ENCODE measurements around the gene LAMTOR2. TPM values are rescaled to one million over a fixed set of nuclear protein-coding genes. Genes with fewer than 3 reads are reported as not detected.

LAMTOR2 gene
- total and polyA plus RNA-seq, 10 of the 15 experiments (the other 5 are each of a cell fraction or from before 2014, with no cell fraction given), result 71.9 to 264 (median 97.0) TPM

DNA sequence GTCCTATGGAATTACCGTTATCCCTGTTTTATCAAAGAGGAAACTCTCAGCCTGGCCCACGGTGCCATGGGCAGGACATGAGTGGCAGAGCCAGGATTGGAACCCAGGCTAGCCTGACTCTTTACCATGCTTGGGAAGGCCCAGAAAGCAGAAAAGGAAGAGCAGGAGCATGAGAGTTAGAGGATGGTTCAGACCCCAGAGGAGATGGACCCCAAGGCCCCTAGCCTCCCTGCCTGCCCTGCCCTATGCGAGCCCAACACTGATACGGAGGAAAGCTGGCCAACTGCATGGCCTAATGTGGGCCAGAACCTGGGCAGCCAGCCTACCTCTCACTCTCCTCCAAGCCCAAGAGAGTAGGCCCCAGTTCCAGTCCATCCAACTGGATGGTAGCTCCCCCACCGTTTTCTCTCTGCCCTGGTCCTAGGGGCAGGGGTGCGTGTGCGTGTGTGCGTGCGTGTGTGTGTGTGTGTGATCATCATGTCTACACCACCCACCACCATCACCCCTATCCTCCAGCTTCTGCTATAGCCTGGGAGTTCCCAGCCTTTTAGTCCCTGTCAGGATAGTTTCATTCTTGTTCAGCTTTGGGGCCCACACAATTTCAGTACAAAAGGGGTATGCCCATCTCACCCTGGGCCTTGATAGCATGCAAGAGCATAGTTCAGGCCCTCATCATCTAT, 43.1 kb downstream of the LAMTOR2 start:
- Histone ChIP-seq H3K79me2 (ENCODE audit: control insufficient read depth, insufficient read depth, low read length) (peaks cover 2% of the 10 kb centered on the region; the same call in 1 of the 2 replicates), H4K20me1 (ENCODE audit: control insufficient read depth, insufficient read depth) (no peaks in the 10 kb centered on the region), H3K4me3 (no peak overlapping the region), H3K4me2 (ENCODE audit: control insufficient read depth, insufficient read depth) (peak overlapping the region; percentile 74), H3K27ac (ENCODE audit: control insufficient read depth, insufficient read depth) (peak overlapping the region; percentile 79), H3K36me3 (ENCODE audit: control insufficient read depth in 2 of 2, insufficient read depth in 2 of 2, low read length in 1 of 2) (no peaks in the 10 kb centered on the region), H3K4me1 (ENCODE audit: control insufficient read depth, insufficient read depth, low read length) (peaks cover 38% of the 10 kb centered on the region), H3K9me3 (replicated peaks; ENCODE audit: control insufficient read depth, insufficient read depth, low read length) (no peaks in the 10 kb centered on the region), H2AFZ (ENCODE audit: control insufficient read depth, low read depth, low read length) (no peak overlapping the region), H3K27me3 (replicated peaks in 1 of 2; ENCODE audit: control insufficient read depth in 2 of 2, insufficient read depth in 2 of 2, low read length in 1 of 2) (no peaks in the 10 kb centered on the region), H3K9ac (ENCODE audit: control insufficient read depth, insufficient read depth, low read length) (peak overlapping the region; percentile 59)
- ChIA-PET SMC1A (ENCODE audit: uncharacterized antibody, unreplicated experiment) (interaction anchor here (0.9 to 23.8 kb wide), 17 partner anchors 7 to 185 kb away, joined by 3 to 874 read pairs (median 3); partner anchors contain the start of genes LMNA, MEX3A and SMG5), CTCF (interaction anchor here (0.7 to 21.5 kb wide), 21 partner anchors 8 to 273 kb away, joined by 3 to 1294 read pairs (median 5); partner anchors contain the start of genes LMNA and MEX3A), POLR2A (interaction anchor here (1.0 to 6.8 kb wide), 9 partner anchors 8 to 115 kb away, joined by 3 to 89 read pairs (median 9); partner anchors contain the start of genes LMNA and PMF1), RAD21 (ENCODE audit: unreplicated experiment) (interaction anchor here (0.7 to 22.4 kb wide), 14 partner anchors 9 to 129 kb away, joined by 3 to 695 read pairs (median 4); partner anchors contain the start of gene LMNA)
- ATAC-seq, result peak; percentile 67
- in situ Hi-C loops (cut with MboI), result no loop called here
- DNase-seq (ENCODE audit: low read depth, low spot score), result peak; percentile 56
- BruUV-seq (replicated peaks), result TSS peak; percentile 93
- peak; percentile 70 for FAIRE-seq
- intact Hi-C loops (cut with micrococcal nuclease; ENCODE audit: unreplicated experiment), result loop anchor here (5.0 to 10.0 kb wide), 2 partner anchors 187 to 220 kb away; partner anchors contain the start of genes SMG5 and TMEM79
- 30% methylated on average over 9 of the region's 9 CpGs for WGBS (ENCODE audit: insufficient coverage, insufficient replicate concordance, low lambda C conversion rate, missing lambda C conversion rate)
- TF ChIP-seq, protein P1, sequence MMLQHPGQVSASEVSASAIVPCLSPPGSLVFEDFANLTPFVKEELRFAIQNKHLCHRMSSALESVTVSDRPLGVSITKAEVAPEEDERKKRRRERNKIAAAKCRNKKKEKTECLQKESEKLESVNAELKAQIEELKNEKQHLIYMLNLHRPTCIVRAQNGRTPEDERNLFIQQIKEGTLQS (IDR thresholded peaks at IDR 0.05; ENCODE audit: borderline replicate concordance, extremely low read depth, low read depth, low read length), result no peak
- no peak for TF ChIP-seq ZNF384 (IDR thresholded peaks at IDR 0.05; ENCODE audit: borderline replicate concordance, low read depth, low read length)
- no peak; the same call in 1 of the 2 replicates for TF ChIP-seq HDGF (IDR thresholded peaks at IDR 0.05)
- TF ChIP-seq, protein P2, sequence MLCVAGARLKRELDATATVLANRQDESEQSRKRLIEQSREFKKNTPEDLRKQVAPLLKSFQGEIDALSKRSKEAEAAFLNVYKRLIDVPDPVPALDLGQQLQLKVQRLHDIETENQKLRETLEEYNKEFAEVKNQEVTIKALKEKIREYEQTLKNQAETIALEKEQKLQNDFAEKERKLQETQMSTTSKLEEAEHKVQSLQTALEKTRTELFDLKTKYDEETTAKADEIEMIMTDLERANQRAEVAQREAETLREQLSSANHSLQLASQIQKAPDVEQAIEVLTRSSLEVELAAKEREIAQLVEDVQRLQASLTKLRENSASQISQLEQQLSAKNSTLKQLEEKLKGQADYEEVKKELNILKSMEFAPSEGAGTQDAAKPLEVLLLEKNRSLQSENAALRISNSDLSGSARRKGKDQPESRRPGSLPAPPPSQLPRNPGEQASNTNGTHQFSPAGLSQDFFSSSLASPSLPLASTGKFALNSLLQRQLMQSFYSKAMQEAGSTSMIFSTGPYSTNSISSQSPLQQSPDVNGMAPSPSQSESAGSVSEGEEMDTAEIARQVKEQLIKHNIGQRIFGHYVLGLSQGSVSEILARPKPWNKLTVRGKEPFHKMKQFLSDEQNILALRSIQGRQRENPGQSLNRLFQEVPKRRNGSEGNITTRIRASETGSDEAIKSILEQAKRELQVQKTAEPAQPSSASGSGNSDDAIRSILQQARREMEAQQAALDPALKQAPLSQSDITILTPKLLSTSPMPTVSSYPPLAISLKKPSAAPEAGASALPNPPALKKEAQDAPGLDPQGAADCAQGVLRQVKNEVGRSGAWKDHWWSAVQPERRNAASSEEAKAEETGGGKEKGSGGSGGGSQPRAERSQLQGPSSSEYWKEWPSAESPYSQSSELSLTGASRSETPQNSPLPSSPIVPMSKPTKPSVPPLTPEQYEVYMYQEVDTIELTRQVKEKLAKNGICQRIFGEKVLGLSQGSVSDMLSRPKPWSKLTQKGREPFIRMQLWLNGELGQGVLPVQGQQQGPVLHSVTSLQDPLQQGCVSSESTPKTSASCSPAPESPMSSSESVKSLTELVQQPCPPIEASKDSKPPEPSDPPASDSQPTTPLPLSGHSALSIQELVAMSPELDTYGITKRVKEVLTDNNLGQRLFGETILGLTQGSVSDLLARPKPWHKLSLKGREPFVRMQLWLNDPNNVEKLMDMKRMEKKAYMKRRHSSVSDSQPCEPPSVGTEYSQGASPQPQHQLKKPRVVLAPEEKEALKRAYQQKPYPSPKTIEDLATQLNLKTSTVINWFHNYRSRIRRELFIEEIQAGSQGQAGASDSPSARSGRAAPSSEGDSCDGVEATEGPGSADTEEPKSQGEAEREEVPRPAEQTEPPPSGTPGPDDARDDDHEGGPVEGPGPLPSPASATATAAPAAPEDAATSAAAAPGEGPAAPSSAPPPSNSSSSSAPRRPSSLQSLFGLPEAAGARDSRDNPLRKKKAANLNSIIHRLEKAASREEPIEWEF (IDR thresholded peaks at IDR 0.05; ENCODE audit: insufficient replicate concordance, low read depth, low read length), result no peak
- no peak for TF ChIP-seq STAT1 (conservative IDR thresholded peaks at IDR 0.05)
- no peak for TF ChIP-seq MEF2B (IDR thresholded peaks at IDR 0.05; ENCODE audit: partially characterized antibody, poor library complexity, severe bottlenecking)
- TF ChIP-seq PAX5 (IDR thresholded peaks at IDR 0.05; ENCODE audit: borderline replicate concordance, low read depth, low read length), result peak; percentile 92
- peak; percentile 35; the same call in 1 of the 2 replicates for TF ChIP-seq GATAD2B (conservative IDR thresholded peaks at IDR 0.05; ENCODE audit: low read depth)
- TF ChIP-seq JUNB (IDR thresholded peaks at IDR 0.05), result peak; percentile 90
- peak in 1 of 2 experiments; percentile 67; a peak in 1 of 4 replicates for TF ChIP-seq ETV6 (conservative IDR thresholded peaks at IDR 0.05 in 1 of 2, IDR thresholded peaks at IDR 0.05 in 1 of 2; ENCODE audit: borderline replicate concordance in 1 of 2, low read depth in 1 of 2)
- TF ChIP-seq SP1 (IDR thresholded peaks at IDR 0.05; ENCODE audit: low read depth, low read length), result peak; percentile 73
- TF ChIP-seq CBFB (IDR thresholded peaks at IDR 0.05; ENCODE audit: low read depth), result no peak
- 0 out of 2 replicates have a peak, but pooled peaks have one; percentile 30 for TF ChIP-seq MEF2A (IDR thresholded peaks at IDR 0.05; ENCODE audit: insufficient read depth, low read depth, low read length)
- peak; percentile 76 for TF ChIP-seq IKZF1 (conservative IDR thresholded peaks at IDR 0.05)
- TF ChIP-seq TCF12 (IDR thresholded peaks at IDR 0.05; ENCODE audit: low read depth, low read length), result peak; percentile 81; the same call in 1 of the 2 replicates
- TF ChIP-seq HCFC1 (IDR thresholded peaks at IDR 0.05; ENCODE audit: low read length), result no peak
- no peak for TF ChIP-seq SMAD5 (IDR thresholded peaks at IDR 0.05; ENCODE audit: low read depth)
- TF ChIP-seq GABPA (IDR thresholded peaks at IDR 0.05; ENCODE audit: low read depth), result no peak
- no peak for TF ChIP-seq SREBF1 (IDR thresholded peaks at IDR 0.05; ENCODE audit: low read length)

Data from GM12878 (cell line).